ENCODE data around the gene ZNF830.
"Not testable (repeated sequence)": the region's sequence is repeated elsewhere in the genome, so short reads cannot be mapped to it uniquely, and the experiment has no call there.

Gene ZNF830

DNA sequence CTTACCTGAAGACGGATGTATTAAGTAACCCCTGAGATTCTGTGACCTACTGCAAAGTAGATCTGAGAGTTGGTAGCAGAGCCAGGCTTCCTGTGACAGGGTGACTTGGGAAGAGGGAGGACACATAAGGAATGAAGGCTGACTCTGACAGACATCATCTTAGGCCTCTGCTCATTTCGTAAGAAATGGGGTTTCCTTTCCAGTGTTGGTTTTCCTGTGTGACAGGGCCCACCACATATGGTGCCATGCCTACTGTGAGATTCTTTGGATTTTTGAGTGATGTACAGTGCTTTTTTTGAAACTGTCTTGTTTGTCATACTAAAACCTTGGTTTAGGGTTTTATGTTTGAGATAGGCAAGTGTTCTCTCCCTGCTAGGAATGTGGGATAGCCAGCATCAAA is 31.7 kb downstream of the ZNF830 start:
- no peak for DNase-seq

GRCh38 chr17:34996422-34997285 is 35.3 kb downstream of the ZNF830 start:
- DNase-seq = no peak

- DNase-seq = no peak
These were observed 36.1 kb downstream of the ZNF830 start for GRCh38 chr17:34997355-34997862.

DNA sequence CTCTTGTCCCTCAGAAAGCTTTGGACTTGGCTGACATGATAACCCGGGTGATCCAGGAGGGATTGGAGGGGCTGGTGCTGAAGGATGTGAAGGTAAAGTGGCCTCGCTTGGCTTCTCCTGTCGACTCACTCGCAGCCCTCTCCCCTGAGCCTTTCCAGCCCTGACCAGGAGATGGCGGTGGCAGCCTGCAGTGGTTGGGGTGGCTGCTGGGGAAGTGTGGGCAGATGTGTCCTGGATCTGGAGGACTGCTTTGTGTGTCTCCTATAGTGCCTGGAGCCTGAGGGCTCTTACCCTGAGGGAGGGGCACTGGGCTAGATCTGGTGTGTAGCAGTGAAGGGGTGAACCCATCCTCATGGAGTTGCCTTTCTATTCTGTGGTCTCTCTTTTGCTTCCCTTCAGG is 36.9 kb downstream of the ZNF830 start:
- peak; percentile 80 for DNase-seq

DNA sequence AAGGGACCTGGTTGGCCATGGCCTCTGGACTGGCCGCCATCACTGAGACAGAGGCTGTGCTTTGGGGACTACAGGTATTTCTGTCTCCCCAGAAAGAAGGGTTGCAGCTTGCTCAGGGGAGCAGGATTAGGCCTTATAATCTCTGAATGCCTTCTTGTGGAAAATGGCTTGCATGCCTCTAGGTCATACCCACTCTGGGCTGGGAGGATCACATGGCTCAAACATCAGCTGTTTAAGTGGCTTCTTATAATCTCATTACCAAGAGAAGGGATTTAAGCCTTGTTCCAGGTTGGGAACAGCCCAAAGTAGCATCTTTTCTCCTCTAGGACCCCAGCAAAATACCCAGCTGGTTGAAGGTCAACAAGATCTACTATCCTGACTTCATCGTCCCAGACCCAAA is 38.1 kb downstream of the ZNF830 start:
- DNase-seq = no peak

DNA sequence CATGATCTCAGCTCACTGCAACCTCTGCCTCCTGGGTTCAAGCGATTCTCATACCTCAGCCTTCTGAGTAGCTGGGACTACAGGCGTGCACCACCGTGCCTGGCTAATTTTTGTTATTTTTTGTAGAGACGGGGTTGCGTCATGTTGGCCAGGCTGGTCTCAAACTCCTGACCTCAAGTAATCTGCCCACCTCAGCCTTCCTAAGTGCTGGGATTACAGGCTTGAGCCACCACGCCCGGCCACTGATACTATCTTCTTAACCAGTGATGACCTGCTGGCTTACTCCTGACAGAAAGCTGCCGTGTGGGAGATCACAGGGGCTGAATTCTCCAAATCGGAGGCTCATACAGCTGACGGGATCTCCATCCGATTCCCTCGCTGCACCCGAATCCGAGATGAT is 39.6 kb downstream of the ZNF830 start:
- not testable (repeated sequence) for DNase-seq

- no peak for DNase-seq
These were observed 40.2 kb downstream of the ZNF830 start for GRCh38 chr17:35001549-35001948.

DNA sequence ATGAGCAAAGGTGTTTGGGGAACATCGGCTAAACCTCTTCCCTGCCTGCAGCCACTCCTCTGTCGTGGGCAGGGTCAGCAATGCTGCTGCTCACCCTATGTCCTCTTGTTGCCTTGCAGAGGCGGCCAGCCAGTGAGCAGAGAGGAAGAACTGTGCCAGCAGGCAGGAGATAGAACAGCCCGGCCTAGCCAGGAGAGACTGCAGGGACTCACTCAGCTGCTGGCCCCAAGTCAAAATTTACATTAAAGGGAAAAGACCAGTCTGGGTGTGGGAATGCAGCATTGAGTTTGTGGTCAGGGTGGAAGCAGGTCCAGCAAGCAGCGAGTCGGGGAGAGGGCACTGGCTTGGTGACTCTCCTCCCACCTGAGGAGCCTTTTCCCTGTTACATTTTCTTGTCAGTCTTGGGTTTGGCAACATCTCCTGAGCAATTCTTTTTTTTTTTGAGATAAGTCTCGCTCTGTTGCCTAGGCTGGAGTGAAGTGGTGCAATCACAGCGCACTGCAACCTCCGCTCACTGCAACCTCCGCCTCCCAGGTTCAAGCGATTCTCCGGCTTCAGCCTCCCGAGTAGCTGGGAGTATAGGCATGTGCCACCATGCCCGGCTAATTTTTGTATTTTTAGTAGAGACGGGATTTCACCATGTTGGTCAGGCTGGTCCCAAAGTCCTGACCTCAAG is 41.7 kb downstream of the ZNF830 start:
- no peak for DNase-seq

GRCh38 chr17:35003778-35004177 is 42.4 kb downstream of the ZNF830 start:
- no peak for DNase-seq

- no peak for DNase-seq
These were observed 45.0 kb downstream of the ZNF830 start for GRCh38 chr17:35006345-35006744.

DNA sequence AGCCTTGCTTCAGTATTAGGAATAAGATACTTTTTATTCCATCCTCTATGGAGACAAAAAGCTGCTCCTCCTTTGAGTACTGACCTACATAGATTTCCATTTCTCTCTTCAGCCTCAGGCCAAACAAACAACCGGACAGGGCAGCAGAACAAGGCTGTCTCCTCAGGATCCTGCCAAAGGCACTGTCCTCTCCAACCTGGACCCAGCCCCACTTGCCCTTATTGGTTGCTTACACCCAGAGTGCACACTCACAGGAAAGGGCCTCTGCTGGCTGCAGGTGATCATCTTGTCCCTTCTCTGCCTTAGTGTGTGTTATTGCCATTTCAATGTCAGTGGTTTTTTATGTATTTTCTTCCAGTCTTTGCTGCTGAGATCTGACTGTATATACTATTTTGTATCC is 45.6 kb downstream of the ZNF830 start:
- no peak for DNase-seq

GRCh38 chr17:35010093-35010492 is 48.8 kb downstream of the ZNF830 start:
- DNase-seq = no peak

DNA sequence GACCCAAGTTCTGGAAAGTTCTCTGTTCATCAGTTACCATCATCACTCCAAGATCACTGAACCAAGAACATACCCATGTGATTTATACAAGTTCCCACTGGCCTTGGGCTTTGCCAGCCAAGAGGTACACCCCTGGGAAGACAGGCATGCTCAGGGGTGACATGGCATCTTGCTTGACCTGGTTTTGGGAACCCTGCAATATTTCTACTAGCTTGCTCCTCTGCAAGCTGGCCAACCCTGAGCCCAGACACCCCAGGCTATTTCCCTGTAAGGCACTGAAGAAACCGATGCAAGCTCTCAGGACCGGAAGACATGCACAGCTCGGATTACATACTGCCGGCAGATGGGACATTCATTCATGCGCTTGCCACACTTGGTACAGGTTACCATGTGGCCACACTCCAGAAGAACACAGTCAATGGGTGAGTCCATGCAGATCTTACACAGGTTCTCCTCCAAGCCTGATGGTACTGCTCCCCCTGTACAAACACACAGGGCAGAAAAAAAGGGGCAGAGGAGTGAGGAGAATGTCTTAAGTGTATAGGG is 50.4 kb downstream of the ZNF830 start:
- no peak for DNase-seq

Data from activated CD8-positive, alpha-beta memory T cell treated with anti-CD3 and anti-CD28 coated beads, Interleukin-2, amount 50 U/mL, for 4 hours (primary cell).